Testis (tissue), 3 donors: ENCODE results near the gene C13orf42. TPM values are rescaled to one million over a fixed set of nuclear protein-coding genes. Genes with fewer than 3 reads are reported as not detected.

Source experiments
- DNase-seq: peaks from one replicate; pipeline ENCODE4 v3.0.0-alpha.2; 2019
- H3K27ac ChIP-seq, 2 donors: fragments of 200-600 bp; sonication (generic); one replicate each; pipeline ENCODE4 v1.5.1; 2019
- H3K27me3 ChIP-seq: fragments of 200-600 bp; sonication (generic); one replicate; pipeline ENCODE4 v1.5.1; 2019
- H3K36me3 ChIP-seq: fragments of 200-600 bp; sonication (generic); one replicate; pipeline ENCODE4 v1.5.1; 2017; ENCODE audit warnings: low read depth; ENCODE audit errors: missing control alignments
- H3K4me1 ChIP-seq: fragments of 200-600 bp; sonication (generic); one replicate; pipeline ENCODE4 v1.5.1; 2019
- H3K4me3 ChIP-seq, 2 donors: fragments of 200-600 bp; sonication (generic); one replicate each; pipeline ENCODE4 v1.5.1; 2017 to 2019
- H3K9me3 ChIP-seq: fragments of 200-600 bp; sonication (generic); one replicate; pipeline ENCODE4 v1.5.1; 2017
- POLR2A ChIP-seq: fragments of 450-650 bp; IDR thresholded peaks from one replicate; pipeline ENCODE4 v1.6.1; 2017; ENCODE audit warnings: antibody characterized with exemption, mild to moderate bottlenecking, moderate library complexity
- WGBS, 2 donors: methylation state at CpG; one replicate each; pipeline ENCODE4 v1.1.5; 2018; 5-methylcytosine and 5-hydroxymethylcytosine counted together
- intact Hi-C: fragments of 100-400 bp; cut with DNase I; formaldehyde crosslinking; loops from one replicate; pipeline ENCODE4 v1.15.1; 2023; ENCODE audit warnings: low total_unique reads
- polyA plus RNA-seq: library from polyadenylated mRNA; stranded (reverse); fragments of 350-450 nt; fragmentation: Illumina TruSeq; extraction: RNeasy Lipid Tissue Mini Kit (QIAGEN cat#74804); gene quantifications from one replicate; pipeline ENCODE4 v1.2.3, GENCODE V29; 2014; ENCODE audit warnings: low read depth, low replicate concordance; ENCODE audit not compliant: insufficient read depth
- total RNA-seq, 2 donors: library from RNA; depleted of rRNA; stranded (reverse); fragments of >200 nt; gene quantifications; one replicate each; pipeline ENCODE4 v1.2.3, GENCODE V29; 2016
- TF ChIP-seq, protein P1 (sequence below), 3 experiments: fragments of 450-650 bp in 2 of 3; fragments of 200-600 bp in 1 of 3; sonication (generic) in 1 of 3; IDR thresholded peaks; one replicate each; pipeline ENCODE4 v1.5.1; 2016 to 2019; ENCODE audit warnings: antibody characterized with exemption in 3 of 3, mild to moderate bottlenecking in 2 of 3, moderate library complexity in 1 of 3

C13orf42 gene
- total and polyA plus RNA-seq, 3 donors from 2014 or later: 0.65 to 1.9 (median 1.8) TPM

DNA sequence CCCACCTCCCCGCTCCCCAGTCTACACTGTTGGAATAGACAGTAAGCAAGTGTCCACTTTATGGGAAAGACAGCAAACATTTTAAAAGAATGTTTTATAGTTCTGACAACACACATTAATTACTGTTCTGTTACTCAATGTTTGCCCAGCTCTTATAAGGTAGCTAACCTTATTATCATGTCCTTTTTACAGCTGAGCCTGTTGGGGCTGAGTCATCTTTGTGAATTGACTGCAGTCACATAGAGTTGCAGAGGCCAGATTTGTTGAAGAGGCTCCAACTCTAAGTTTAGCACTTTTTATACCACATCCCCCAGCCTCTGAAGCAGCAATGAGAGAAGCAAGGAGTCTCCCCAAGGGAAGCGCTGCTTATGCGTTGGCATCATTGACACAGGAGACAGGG, 76.2 kb downstream of the C13orf42 start:
- Histone ChIP-seq H3K27me3 (no peaks in the 10 kb centered on the region), H3K36me3 (no peaks in the 10 kb centered on the region), H3K9me3 (no peaks in the 10 kb centered on the region), H3K4me3 (no peak overlapping the region), H3K4me1 (no peaks in the 10 kb centered on the region), H3K27ac (no peak overlapping the region)
- intact Hi-C loops: no loop called here
- WGBS, 2 donors: 83 to 93% methylated on average over 3 of the region's 3 CpGs
- TF ChIP-seq, protein P1, sequence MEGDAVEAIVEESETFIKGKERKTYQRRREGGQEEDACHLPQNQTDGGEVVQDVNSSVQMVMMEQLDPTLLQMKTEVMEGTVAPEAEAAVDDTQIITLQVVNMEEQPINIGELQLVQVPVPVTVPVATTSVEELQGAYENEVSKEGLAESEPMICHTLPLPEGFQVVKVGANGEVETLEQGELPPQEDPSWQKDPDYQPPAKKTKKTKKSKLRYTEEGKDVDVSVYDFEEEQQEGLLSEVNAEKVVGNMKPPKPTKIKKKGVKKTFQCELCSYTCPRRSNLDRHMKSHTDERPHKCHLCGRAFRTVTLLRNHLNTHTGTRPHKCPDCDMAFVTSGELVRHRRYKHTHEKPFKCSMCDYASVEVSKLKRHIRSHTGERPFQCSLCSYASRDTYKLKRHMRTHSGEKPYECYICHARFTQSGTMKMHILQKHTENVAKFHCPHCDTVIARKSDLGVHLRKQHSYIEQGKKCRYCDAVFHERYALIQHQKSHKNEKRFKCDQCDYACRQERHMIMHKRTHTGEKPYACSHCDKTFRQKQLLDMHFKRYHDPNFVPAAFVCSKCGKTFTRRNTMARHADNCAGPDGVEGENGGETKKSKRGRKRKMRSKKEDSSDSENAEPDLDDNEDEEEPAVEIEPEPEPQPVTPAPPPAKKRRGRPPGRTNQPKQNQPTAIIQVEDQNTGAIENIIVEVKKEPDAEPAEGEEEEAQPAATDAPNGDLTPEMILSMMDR (IDR thresholded peaks at IDR 0.05): no peak
- TF ChIP-seq POLR2A: no peak
- no peak for DNase-seq

DNA sequence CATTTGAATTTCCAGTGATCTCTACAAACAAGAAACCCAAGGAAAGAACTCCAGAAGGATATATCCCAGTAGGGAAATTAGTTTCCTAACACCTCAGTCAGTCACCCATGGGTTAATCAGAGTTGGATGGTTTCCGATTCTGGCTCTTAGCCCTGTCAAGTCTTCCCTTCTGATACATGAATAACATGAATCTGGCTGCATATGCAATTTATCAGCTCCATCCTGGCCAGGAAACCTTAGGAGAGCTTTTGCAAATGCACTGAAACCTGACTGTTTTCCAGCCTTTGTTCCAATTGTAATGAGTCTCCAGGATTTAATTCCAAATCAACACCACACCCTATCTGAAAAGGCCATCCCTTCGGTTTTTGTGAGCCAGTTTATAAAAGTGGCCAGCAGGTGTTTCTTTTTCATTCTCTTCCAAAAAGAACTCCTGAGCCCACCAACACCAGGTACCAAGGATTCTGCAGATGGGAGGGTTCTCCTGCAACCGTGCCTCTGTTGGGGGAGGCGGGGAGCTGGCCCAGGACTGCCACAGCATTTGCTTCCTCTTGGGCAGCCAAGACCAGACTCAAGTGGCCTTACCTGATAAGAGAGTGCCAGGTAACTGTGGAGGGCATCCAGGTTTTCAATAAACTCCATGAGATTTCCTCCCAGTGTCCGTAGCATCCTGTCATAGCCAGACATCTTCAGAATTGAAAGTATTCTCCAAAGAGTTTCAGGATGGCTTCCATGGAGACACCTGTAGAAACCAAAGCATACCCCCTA, 77.5 kb downstream of the C13orf42 start:
- no peak for DNase-seq
- intact Hi-C loops: no loop called here
- Histone ChIP-seq H3K27ac (no peak overlapping the region), H3K9me3 (no peaks in the 10 kb centered on the region), H3K27me3 (no peaks in the 10 kb centered on the region), H3K4me1 (no peaks in the 10 kb centered on the region), H3K36me3 (no peaks in the 10 kb centered on the region), H3K4me3 (no peak overlapping the region)
- no peak for TF ChIP-seq POLR2A
- TF ChIP-seq, protein P1 (IDR thresholded peaks at IDR 0.05): no peak
- WGBS, 2 donors: 71 to 73% methylated on average over 4 to 5 of the region's 5 CpGs

DNA sequence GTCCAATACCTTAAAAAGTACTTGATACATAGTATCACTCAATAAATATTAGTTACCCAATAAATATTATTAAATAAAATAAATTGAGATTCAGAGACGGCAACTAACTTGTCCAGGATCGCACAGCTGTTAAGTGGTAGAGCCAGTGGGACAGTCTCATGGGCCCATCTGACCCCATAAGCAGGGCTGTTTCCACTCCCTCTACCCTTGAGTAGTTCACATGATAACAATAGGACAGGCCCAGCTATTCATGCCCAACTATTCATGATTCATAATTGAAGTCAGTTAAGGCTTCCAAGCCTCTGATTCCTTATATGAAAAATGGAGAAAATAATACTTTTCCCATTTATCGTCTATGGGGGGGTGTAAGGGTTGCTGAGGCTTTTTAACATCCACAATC, 78.2 kb downstream of the C13orf42 start:
- Histone ChIP-seq H3K9me3 (no peaks in the 10 kb centered on the region), H3K36me3 (no peaks in the 10 kb centered on the region), H3K4me1 (no peaks in the 10 kb centered on the region), H3K27ac (no peak overlapping the region), H3K4me3 (no peak overlapping the region), H3K27me3 (no peaks in the 10 kb centered on the region)
- WGBS, 2 donors: 95 to 96% methylated on average over 3 of the region's 3 CpGs
- intact Hi-C loops: no loop called here
- no peak for TF ChIP-seq POLR2A
- TF ChIP-seq, protein P1 (IDR thresholded peaks at IDR 0.05): no peak
- no peak for DNase-seq

Other genes with a start within 250 kb of the C13orf42 start
- 10 to 100 TPM; 38.2 to 43.4 TPM for gene RNASEH2B, start 201.5 kb downstream of the C13orf42 start, total RNA-seq
- gene RNASEH2B, start 201.5 kb downstream of the C13orf42 start, polyA plus RNA-seq: 52.3 TPM
- 1 to 10 TPM; 2.7 to 3.0 TPM for gene FAM124A, start 111.1 kb upstream of the C13orf42 start, total RNA-seq
- gene FAM124A, start 111.1 kb upstream of the C13orf42 start, polyA plus RNA-seq: 3.4 TPM
- under 1 TPM in 1 of 2 donors, not detected in 1; 0.12 TPM for gene SERPINE3, start 228.4 kb upstream of the C13orf42 start, total RNA-seq
- 0.70 TPM for gene SERPINE3, start 228.4 kb upstream of the C13orf42 start, polyA plus RNA-seq